Measurements from ENCODE around the gene NDUFV2.

NDUFV2 gene

GRCh38 chr18:9130806-9131205 lies 28.3 kb downstream of the NDUFV2 start:
- no peaks in the 10 kb centered on the region for H3K27me3 ChIP-seq (replicated peaks)
- no peak for TF ChIP-seq CTCF (IDR thresholded peaks at IDR 0.05; ENCODE audit: low read depth, low read length, missing control alignments)
- H3K4me3 ChIP-seq (ENCODE audit: low read depth, low read length): no peak overlapping the region
- in situ Hi-C loops (cut with HindIII; ENCODE audit: low pct_ligation_motif_present, low sequenced_read_pairs): no loop called here
- peak; percentile 39 for DNase-seq
- peaks cover 20% of the 10 kb centered on the region for H3K36me3 ChIP-seq (replicated peaks)
- no peak overlapping the region for H3K27ac ChIP-seq

- Histone ChIP-seq H3K27ac (no peak overlapping the region), H3K4me3 (ENCODE audit: low read depth, low read length) (no peak overlapping the region), H3K27me3 (replicated peaks) (no peaks in the 10 kb centered on the region), H3K36me3 (replicated peaks) (peaks cover 15% of the 10 kb centered on the region)
- TF ChIP-seq CTCF (IDR thresholded peaks at IDR 0.05; ENCODE audit: low read depth, low read length, missing control alignments): no peak
- DNase-seq: no peak
- in situ Hi-C loops (cut with HindIII; ENCODE audit: low pct_ligation_motif_present, low sequenced_read_pairs): no loop called here
Measured at GRCh38 chr18:9132628-9133027, 30.1 kb downstream of the NDUFV2 start.

GRCh38 chr18:9133225-9133624 lies 30.7 kb downstream of the NDUFV2 start:
- no peak overlapping the region for H3K4me3 ChIP-seq (ENCODE audit: low read depth, low read length)
- in situ Hi-C loops (cut with HindIII; ENCODE audit: low pct_ligation_motif_present, low sequenced_read_pairs): no loop called here
- H3K27ac ChIP-seq: no peak overlapping the region
- H3K36me3 ChIP-seq (replicated peaks): peaks cover 13% of the 10 kb centered on the region
- TF ChIP-seq CTCF (IDR thresholded peaks at IDR 0.05; ENCODE audit: low read depth, low read length, missing control alignments): no peak
- H3K27me3 ChIP-seq (replicated peaks): no peaks in the 10 kb centered on the region
- no peak for DNase-seq

- H3K27me3 ChIP-seq (replicated peaks): no peaks in the 10 kb centered on the region
- H3K4me3 ChIP-seq (ENCODE audit: low read depth, low read length): peak overlapping the region; percentile 82
- peaks cover 6% of the 10 kb centered on the region for H3K36me3 ChIP-seq (replicated peaks)
- in situ Hi-C loops (cut with HindIII; ENCODE audit: low pct_ligation_motif_present, low sequenced_read_pairs): no loop called here
- TF ChIP-seq CTCF (IDR thresholded peaks at IDR 0.05; ENCODE audit: low read depth, low read length, missing control alignments): no peak
- no peak for DNase-seq
- peak overlapping the region; percentile 96 for H3K27ac ChIP-seq
Measured at GRCh38 chr18:9135081-9135911, 32.8 kb downstream of the NDUFV2 start.

- no peak for DNase-seq
- peak overlapping the region; percentile 82 for H3K4me3 ChIP-seq (ENCODE audit: low read depth, low read length)
- in situ Hi-C loops (cut with HindIII; ENCODE audit: low pct_ligation_motif_present, low sequenced_read_pairs): no loop called here
Measured at GRCh38 chr18:9135912-9136314, 33.4 kb downstream of the NDUFV2 start.

More at GRCh38 chr18:9135912-9136314, 33.4 kb downstream of the NDUFV2 start:
- Histone ChIP-seq H3K27me3 (replicated peaks) (no peaks in the 10 kb centered on the region), H3K27ac (peak overlapping the region; percentile 96), H3K36me3 (replicated peaks) (peaks cover 6% of the 10 kb centered on the region)
- TF ChIP-seq CTCF (IDR thresholded peaks at IDR 0.05; ENCODE audit: low read depth, low read length, missing control alignments): no peak

All from brain microvascular endothelial cell (primary cell).